NB4 (cell line): Measurements from ENCODE around the gene ABCC10.

Experiments
- DNase-seq: peaks from one replicate; pipeline ENCODE4 v3.0.0; 2010; ENCODE audit warnings: low read depth
- H3K4me3 ChIP-seq: one replicate; pipeline ENCODE4 v1.5.1; 2011; ENCODE audit warnings: mild to moderate bottlenecking, low read depth, low read length, moderate library complexity
- CTCF ChIP-seq: IDR thresholded peaks from one replicate; pipeline ENCODE4 v1.5.1; 2012; ENCODE audit warnings: low read depth, low read length
- MAX ChIP-seq: IDR thresholded peaks from 2 replicates; pipeline ENCODE4 v1.6.1; 2011; ENCODE audit warnings: low read depth, low read length
- MYC ChIP-seq: IDR thresholded peaks from 2 replicates; pipeline ENCODE4 v1.6.1; 2011; ENCODE audit warnings: low read depth, low read length
- POLR2A ChIP-seq: IDR thresholded peaks from 2 replicates; pipeline ENCODE4 v1.6.1; 2011; ENCODE audit warnings: mild to moderate bottlenecking; ENCODE audit not compliant: insufficient read length; ENCODE audit errors: extremely low read depth

ABCC10 gene

GRCh38 chr6:43471399-43471798, 44.1 kb downstream of the ABCC10 start:
- DNase-seq: no peak
- no peak overlapping the region for H3K4me3 ChIP-seq
- no peak for TF ChIP-seq POLR2A
- no peak for TF ChIP-seq CTCF
- TF ChIP-seq MYC: no peak
- no peak for TF ChIP-seq MAX

GRCh38 chr6:43472515-43472914, 45.2 kb downstream of the ABCC10 start:
- no peak overlapping the region for H3K4me3 ChIP-seq
- no peak for TF ChIP-seq MAX
- TF ChIP-seq POLR2A: no peak
- no peak for TF ChIP-seq MYC
- no peak for TF ChIP-seq CTCF
- no peak for DNase-seq

- TF ChIP-seq POLR2A (no peak), MAX (no peak), MYC (no peak), CTCF (no peak)
- no peak overlapping the region for H3K4me3 ChIP-seq
- no peak for DNase-seq
Measured at GRCh38 chr6:43475516-43475915, 48.2 kb downstream of the ABCC10 start.

GRCh38 chr6:43476746-43477145, 49.4 kb downstream of the ABCC10 start:
- no peak for DNase-seq
- TF ChIP-seq POLR2A (no peak), MAX (no peak), MYC (no peak), CTCF (no peak)
- peak overlapping the region; percentile 93 for H3K4me3 ChIP-seq

- DNase-seq: peak; percentile 88
- TF ChIP-seq POLR2A (peak; percentile 78), MYC (no peak)
- peak within 1 kb of the TSS; percentile 93 for H3K4me3 ChIP-seq
Measured at GRCh38 chr6:43477235-43478007, 50.1 kb downstream of the ABCC10 start, which contains the start of gene TJAP1. Gene TJAP1 (plus strand): TSS chr6:43477570. CDS start chr6:43499002, 21,432 bp downstream.

GRCh38 chr6:43478008-43478372, 50.6 kb downstream of the ABCC10 start:
- TF ChIP-seq MAX (no peak), POLR2A (no peak), CTCF (no peak), MYC (no peak)
- peak overlapping the region; percentile 93 for H3K4me3 ChIP-seq
- no peak for DNase-seq
